Uterus (tissue), 4 donors: Measurements from ENCODE around the gene SBK3. TPM values are rescaled to one million over a fixed set of nuclear protein-coding genes. Genes with fewer than 3 reads are reported as not detected.
"Not testable (repeated sequence)": the region's sequence is repeated elsewhere in the genome, so short reads cannot be mapped to it uniquely, and the experiment has no call there.

Experiments used
- DNase-seq, 2 donors: peaks; one replicate each; pipeline ENCODE4 v3.0.0-alpha.2; 2019 to 2020
- H3K27ac ChIP-seq, 2 donors: fragments of 200-600 bp; sonication (generic); 1 replicate in 1 of 2; 2 replicates in 1 of 2; pipeline ENCODE4 v1.5.1; 2016 to 2018
- H3K27me3 ChIP-seq, 2 donors: fragments of 200-600 bp; sonication (generic); one replicate each; pipeline ENCODE4 v1.5.1; 2018 to 2019; ENCODE audit warnings: control low read depth in 1 of 2
- H3K36me3 ChIP-seq, 2 donors: fragments of 200-600 bp; sonication (generic); one replicate each; pipeline ENCODE4 v1.5.1; 2019; ENCODE audit warnings: control low read depth in 1 of 2
- H3K4me1 ChIP-seq, 2 donors: fragments of 200-600 bp; sonication (generic); one replicate each; pipeline ENCODE4 v1.5.1; 2018 to 2019; ENCODE audit warnings: control low read depth in 1 of 2
- H3K4me3 ChIP-seq, 2 donors: fragments of 200-600 bp; sonication (generic); 1 replicate in 1 of 2; 2 replicates in 1 of 2; pipeline ENCODE4 v1.5.1; 2018 to 2019; ENCODE audit warnings: mild to moderate bottlenecking in 1 of 2
- H3K9me3 ChIP-seq, 2 donors: fragments of 200-600 bp; sonication (generic); one replicate each; pipeline ENCODE4 v1.5.1; 2019; ENCODE audit warnings: control low read depth in 1 of 2
- CTCF ChIP-seq, 4 experiments: fragments of 200-600 bp in 2 of 4; fragments of 450-650 bp in 2 of 4; sonication (generic) in 2 of 4; IDR thresholded peaks; one replicate each; pipeline ENCODE4 v1.5.1; 2016 to 2019; ENCODE audit warnings: antibody characterized with exemption in 4 of 4, mild to moderate bottlenecking in 2 of 4, moderate library complexity in 1 of 4
- POLR2A ChIP-seq, 2 donors: fragments of 450-650 bp; IDR thresholded peaks; one replicate each; pipeline ENCODE4 v1.6.1; 2016; ENCODE audit warnings: antibody characterized with exemption in 2 of 2, mild to moderate bottlenecking in 1 of 2, moderate library complexity in 1 of 2
- intact Hi-C: fragments of 100-400 bp; cut with DNase I; formaldehyde crosslinking; loops from one replicate; pipeline ENCODE4 v1.15.1; 2023; ENCODE audit warnings: low total_unique reads
- total RNA-seq, 4 donors: library from RNA; depleted of rRNA in 3 of 4; stranded (reverse); fragments of >200 nt in 3 of 4; gene quantifications; one replicate each; pipeline versions ENCODE4 v1.1.0 to v1.2.4, GENCODE V29; 2014 to 2023
- donor health status: DM: yes; HTN: yes; CAD: no.

The SBK3 gene
- total RNA-seq, 4 donors from 2014 or later = 0.34 to 0.35 TPM; not detected in 2

- H3K4me1 ChIP-seq = no peaks in the 10 kb centered on the region
- TF ChIP-seq CTCF (IDR thresholded peaks at IDR 0.05) = no peak
- no peak for TF ChIP-seq POLR2A (IDR thresholded peaks at IDR 0.05)
- DNase-seq = no peak
- no peaks in the 10 kb centered on the region for H3K9me3 ChIP-seq
- intact Hi-C loops = no loop called here
- H3K36me3 ChIP-seq = no peaks in the 10 kb centered on the region
- H3K27ac ChIP-seq = no peak overlapping the region
- no peak overlapping the region for H3K4me3 ChIP-seq
- no peaks in the 10 kb centered on the region for H3K27me3 ChIP-seq
These were observed 9.4 kb downstream of the SBK3 start for GRCh38 chr19:55535965-55536350.

GRCh38 chr19:55535173-55535964 is 10.0 kb downstream of the SBK3 start:
- Histone ChIP-seq H3K36me3 (no peaks in the 10 kb centered on the region), H3K27me3 (no peaks in the 10 kb centered on the region), H3K9me3 (no peaks in the 10 kb centered on the region), H3K4me3 (no peak overlapping the region), H3K4me1 (no peaks in the 10 kb centered on the region), H3K27ac (no peak overlapping the region)
- DNase-seq = no peak
- no peak for TF ChIP-seq CTCF (IDR thresholded peaks at IDR 0.05)
- TF ChIP-seq POLR2A (IDR thresholded peaks at IDR 0.05) = no peak
- intact Hi-C loops = no loop called here

- H3K9me3 ChIP-seq, intact Hi-C loops, H3K27ac ChIP-seq, H3K36me3 ChIP-seq, DNase-seq, H3K27me3 ChIP-seq, H3K4me1 ChIP-seq, H3K4me3 ChIP-seq: not testable (repeated sequence)
These were observed 11.1 kb downstream of the SBK3 start for GRCh38 chr19:55534280-55534679.

GRCh38 chr19:55530996-55531395 is 14.3 kb downstream of the SBK3 start:
- TF ChIP-seq POLR2A (IDR thresholded peaks at IDR 0.05) (no peak), CTCF (IDR thresholded peaks at IDR 0.05) (no peak)
- Histone ChIP-seq H3K4me1 (no peaks in the 10 kb centered on the region), H3K4me3 (no peak overlapping the region), H3K36me3 (no peaks in the 10 kb centered on the region), H3K27me3 (no peaks in the 10 kb centered on the region), H3K9me3 (no peaks in the 10 kb centered on the region), H3K27ac (no peak overlapping the region)
- no peak for DNase-seq
- intact Hi-C loops = no loop called here

GRCh38 chr19:55529636-55530234 is 15.6 kb downstream of the SBK3 start:
- no peak overlapping the region for H3K27ac ChIP-seq
- H3K36me3 ChIP-seq = no peaks in the 10 kb centered on the region
- intact Hi-C loops = no loop called here
- H3K4me3 ChIP-seq = no peak overlapping the region
- no peaks in the 10 kb centered on the region for H3K4me1 ChIP-seq
- TF ChIP-seq CTCF (IDR thresholded peaks at IDR 0.05) = no peak
- TF ChIP-seq POLR2A (IDR thresholded peaks at IDR 0.05) = no peak
- no peaks in the 10 kb centered on the region for H3K27me3 ChIP-seq
- no peaks in the 10 kb centered on the region for H3K9me3 ChIP-seq
- DNase-seq = no peak
